IPS DF 4.7 (cell line): ENCODE measurements around the gene CPT1C.

Experiments used
- DNase-seq: peaks from one replicate; pipeline ENCODE4 v3.0.0-alpha.2; 2013; ENCODE audit warnings: low spot score; ENCODE audit errors: extremely low read depth

The CPT1C gene

DNA sequence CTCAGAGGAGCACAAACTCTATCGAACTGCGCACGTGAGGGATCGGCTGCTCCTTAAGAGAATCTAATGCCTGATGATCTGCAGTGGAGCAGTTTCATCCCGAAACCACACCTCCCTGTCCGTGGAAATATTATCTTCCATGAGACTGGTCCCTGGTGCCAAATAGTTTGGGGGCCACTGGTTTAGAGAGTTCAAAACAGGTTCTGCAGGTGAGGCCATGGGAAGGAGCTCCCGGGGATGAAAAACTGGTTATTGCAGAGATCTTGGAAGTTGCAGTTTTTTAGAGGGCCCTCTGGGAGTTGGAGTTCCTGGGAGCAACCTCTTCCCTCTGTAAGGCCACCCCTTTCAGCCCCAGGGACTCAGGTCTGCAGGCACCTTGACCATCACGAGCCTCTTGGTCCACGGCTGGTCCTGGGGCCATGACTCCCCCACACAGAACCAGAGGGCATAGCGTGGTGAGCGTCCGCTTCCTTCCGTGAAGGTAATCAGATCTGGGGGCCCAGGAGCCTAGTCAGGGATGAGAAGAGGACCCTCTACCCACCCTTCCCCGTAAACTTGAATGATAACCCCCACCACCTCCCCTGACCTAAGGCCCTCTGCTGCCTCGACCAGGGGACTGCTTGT lies 30.5 kb upstream of the CPT1C start:
- no peak for DNase-seq

GRCh38 chr19:49662011-49662410 lies 28.9 kb upstream of the CPT1C start:
- no peak for DNase-seq

- DNase-seq, result no peak
Observed at GRCh38 chr19:49663224-49663623, 27.7 kb upstream of the CPT1C start.

GRCh38 chr19:49664171-49665035 lies 26.5 kb upstream of the CPT1C start:
- DNase-seq, result no peak

GRCh38 chr19:49665036-49665350 lies 25.9 kb upstream of the CPT1C start:
- no peak for DNase-seq

GRCh38 chr19:49665351-49666119 lies 25.4 kb upstream of the CPT1C start, which contains the start of the genes BCL2L12 and IRF3:
BCL2L12 (plus strand) TSS chr19:49665933; CDS start chr19:49666693, 760 bp downstream.
IRF3 (minus strand) TSS chr19:49665857; CDS start chr19:49664838, 1,019 bp downstream.
- DNase-seq, result no peak

- no peak for DNase-seq
Observed at GRCh38 chr19:49666120-49666444, 24.8 kb upstream of the CPT1C start.

DNA sequence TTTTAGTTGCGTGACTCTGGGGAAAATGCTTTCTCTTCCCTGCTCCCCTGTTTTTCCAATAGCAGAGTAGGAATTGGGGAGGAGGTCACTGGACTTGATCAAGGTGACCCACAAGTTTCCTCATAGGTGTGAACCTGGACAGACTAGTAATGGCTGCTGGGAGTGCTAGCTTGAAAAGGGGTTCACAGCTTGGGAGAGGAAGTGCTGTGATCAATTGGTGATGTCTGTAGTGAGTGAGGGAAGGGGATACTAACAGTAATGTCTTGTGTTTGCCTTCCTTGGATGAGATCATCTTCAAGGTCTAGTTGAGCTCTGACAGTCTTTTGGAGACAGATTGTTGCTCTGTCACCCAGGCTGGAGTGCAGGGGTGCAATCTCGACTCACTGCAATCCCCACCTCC lies 23.4 kb upstream of the CPT1C start:
- DNase-seq, result no peak

DNA sequence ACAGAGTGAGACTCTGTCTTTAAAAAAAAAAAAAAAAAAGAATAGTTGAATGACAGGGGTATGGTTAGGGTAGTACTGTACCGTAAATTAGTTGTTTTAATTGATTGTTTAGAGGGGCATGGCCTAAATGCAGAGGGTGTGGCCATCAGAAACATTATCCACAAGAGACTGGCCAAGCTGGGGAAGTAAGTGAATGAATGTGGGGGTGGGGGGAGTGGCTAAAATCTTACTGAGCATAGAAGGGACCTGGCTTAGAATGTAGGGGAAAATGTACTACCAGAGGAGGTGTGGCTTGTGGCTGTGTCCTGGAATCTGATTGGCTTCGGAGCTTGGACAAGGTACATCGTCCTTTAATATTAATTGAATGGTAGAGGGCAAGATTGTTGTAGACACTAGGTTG lies 21.4 kb upstream of the CPT1C start:
- DNase-seq, result no peak

DNA sequence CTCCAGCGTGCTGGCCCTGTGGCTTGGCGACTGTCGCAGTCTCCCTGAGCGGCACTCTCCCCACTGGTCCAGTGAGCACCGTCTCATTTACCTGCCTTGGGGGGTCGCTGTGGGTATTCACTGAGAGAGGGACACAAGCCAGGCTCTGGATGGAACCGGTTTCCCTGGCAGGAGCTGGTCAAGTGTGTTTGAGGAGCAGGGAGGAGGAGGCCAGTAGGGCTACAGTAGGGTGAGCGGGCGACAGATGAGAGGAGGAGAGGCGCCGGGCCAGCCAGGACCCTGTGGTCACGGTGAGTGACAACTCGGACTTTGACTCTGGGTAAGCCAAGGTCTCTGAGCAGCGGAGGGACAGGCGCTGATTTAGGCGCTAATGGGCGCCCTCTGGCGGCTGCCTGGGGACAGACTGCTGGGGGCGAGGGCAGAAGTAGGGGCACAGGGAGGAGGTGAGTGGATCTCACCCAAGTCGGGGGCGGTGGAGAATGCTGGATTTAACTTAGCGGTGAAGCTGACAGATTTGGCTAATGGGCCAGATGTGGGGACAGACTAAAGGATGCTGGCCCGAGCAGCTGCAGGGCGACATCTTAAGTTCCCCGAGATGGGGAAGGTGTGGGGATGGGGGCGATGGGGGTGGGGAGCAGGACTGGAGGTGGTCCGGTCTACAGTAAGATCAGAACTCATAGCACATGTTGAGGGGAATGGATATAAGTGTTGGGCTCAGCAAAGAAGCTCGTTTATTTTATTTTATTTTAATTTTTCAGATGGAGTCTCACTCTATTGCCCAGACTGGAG lies 18.6 kb upstream of the CPT1C start:
- no peak for DNase-seq

- no peak for DNase-seq
Observed at GRCh38 chr19:49676136-49676783, 14.7 kb upstream of the CPT1C start.

GRCh38 chr19:49676784-49677230 lies 14.1 kb upstream of the CPT1C start:
- DNase-seq, result peak; percentile 100

- DNase-seq, result no peak
Observed at GRCh38 chr19:49677231-49677900, 13.6 kb upstream of the CPT1C start, which contains the start of gene PRMT1. PRMT1 (plus strand) TSS chr19:49677271; CDS start chr19:49677281, 10 bp downstream.

DNA sequence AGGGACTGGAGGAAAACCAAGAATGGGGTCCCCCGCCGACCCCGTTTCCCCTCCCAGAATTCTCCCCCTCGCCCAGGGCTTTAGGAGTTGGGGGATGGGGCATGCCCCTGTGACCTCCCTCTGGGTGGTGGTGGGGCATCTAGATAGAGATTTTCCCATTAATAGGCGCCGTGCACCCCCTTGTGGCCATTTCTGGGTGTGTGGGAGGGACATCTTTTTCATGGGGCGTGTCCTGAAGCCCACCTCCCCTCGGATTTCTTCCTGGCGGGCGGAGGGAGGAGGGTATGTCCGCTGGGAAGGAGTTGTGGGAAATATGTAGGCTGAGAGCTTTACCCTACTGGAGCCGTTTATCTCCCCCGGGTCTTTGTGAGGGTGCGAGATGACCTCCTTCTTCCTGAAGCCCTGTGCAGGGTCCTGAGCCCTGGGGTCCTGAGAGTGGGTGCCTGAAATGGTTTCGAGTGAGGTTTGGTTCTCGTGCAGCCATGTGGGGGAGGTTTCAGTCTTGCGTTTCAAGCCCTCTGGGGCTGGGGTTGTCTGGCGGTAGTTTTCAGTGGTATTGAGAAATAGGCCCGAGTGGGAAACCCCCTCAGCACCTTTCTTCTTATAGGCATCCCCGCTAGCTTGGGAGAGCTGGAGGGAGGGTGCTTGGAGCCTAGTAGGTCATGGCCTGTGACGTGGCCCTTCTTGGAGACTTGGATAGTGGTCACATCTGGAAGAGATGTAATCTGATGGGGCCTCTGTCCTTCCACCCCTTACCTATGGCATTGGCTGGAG lies 12.8 kb upstream of the CPT1C start:
- no peak for DNase-seq

- no peak for DNase-seq
Observed at GRCh38 chr19:49678985-49679770, 11.7 kb upstream of the CPT1C start.

GRCh38 chr19:49679771-49680413 lies 11.0 kb upstream of the CPT1C start:
- DNase-seq, result no peak

- no peak for DNase-seq
Observed at GRCh38 chr19:49680421-49681351, 10.2 kb upstream of the CPT1C start.
